Measurements from ENCODE around the gene COL9A2. TPM values are rescaled to one million over a fixed set of nuclear protein-coding genes. Genes with fewer than 3 reads are reported as not detected.

COL9A2 gene
- total and polyA plus RNA-seq, 7 donors, result 0.99 to 19.6 (median 1.6) TPM

DNA sequence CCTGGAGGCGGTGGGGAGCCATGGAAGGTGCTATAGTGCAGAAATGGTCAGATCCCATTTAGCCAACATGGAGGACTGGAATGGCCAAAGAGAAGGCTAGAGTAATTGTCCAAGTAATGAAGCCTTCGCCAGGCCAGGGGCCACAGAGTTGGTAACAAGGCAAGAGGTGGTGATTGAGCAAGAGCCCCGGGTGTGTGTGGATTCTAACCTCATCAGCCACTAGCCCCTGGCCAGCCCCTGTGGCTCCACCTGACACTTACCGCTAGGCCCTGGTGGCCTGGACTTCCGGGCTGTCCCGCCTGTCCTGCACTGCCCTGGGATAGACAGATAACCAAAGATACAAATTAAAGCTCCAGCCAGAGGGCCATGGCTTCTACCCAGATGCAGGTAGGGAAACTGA is 9.9 kb downstream of the COL9A2 start:
- H3K27me3 ChIP-seq, result peaks cover 0 to 15% (median 11%) of the 10 kb centered on the region in 3 donors
- no peak overlapping the region for H3K4me3 ChIP-seq
- H3K36me3 ChIP-seq, result no peaks in the 10 kb centered on the region
- H3K9me3 ChIP-seq, result no peaks in the 10 kb centered on the region
- no peaks in the 10 kb centered on the region for H3K4me1 ChIP-seq
- TF ChIP-seq EP300 (IDR thresholded peaks at IDR 0.05), result no peak
- no peak for TF ChIP-seq POLR2A (IDR thresholded peaks at IDR 0.05)
- TF ChIP-seq, protein P1, sequence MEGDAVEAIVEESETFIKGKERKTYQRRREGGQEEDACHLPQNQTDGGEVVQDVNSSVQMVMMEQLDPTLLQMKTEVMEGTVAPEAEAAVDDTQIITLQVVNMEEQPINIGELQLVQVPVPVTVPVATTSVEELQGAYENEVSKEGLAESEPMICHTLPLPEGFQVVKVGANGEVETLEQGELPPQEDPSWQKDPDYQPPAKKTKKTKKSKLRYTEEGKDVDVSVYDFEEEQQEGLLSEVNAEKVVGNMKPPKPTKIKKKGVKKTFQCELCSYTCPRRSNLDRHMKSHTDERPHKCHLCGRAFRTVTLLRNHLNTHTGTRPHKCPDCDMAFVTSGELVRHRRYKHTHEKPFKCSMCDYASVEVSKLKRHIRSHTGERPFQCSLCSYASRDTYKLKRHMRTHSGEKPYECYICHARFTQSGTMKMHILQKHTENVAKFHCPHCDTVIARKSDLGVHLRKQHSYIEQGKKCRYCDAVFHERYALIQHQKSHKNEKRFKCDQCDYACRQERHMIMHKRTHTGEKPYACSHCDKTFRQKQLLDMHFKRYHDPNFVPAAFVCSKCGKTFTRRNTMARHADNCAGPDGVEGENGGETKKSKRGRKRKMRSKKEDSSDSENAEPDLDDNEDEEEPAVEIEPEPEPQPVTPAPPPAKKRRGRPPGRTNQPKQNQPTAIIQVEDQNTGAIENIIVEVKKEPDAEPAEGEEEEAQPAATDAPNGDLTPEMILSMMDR (IDR thresholded peaks at IDR 0.05), result no peak
- no peak for TF ChIP-seq POLR2AphosphoS5 (IDR thresholded peaks at IDR 0.05)
- intact Hi-C loops (cut with DNase I), result no loop called here
- no peak overlapping the region for H3K27ac ChIP-seq
- 96 to 98% methylated on average over 6 of the region's 6 CpGs for WGBS, 2 donors
- no peak for DNase-seq

DNA sequence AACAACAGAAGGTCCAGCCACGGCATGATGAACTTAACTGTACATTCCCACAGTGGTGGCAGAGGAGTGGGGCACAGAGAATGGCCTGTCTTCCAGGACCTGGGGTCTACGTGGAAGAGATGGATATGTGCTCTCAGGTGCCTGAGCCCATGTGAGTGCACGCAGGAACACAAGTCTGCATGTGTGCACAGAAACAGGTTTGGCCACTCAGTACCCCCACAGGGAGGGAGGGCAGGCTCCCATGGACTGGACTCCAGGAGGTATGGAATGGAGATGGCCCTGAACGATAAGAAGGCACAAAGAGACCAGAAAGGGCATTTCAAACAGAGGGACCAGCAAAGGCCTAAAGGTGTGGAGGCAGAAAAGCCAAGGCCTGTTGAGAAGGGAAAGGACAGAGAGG is 10.8 kb downstream of the COL9A2 start:
- no peaks in the 10 kb centered on the region for H3K4me1 ChIP-seq
- no peak for DNase-seq
- H3K36me3 ChIP-seq, result no peaks in the 10 kb centered on the region
- H3K27me3 ChIP-seq, result peaks cover 0 to 15% (median 11%) of the 10 kb centered on the region in 3 donors
- TF ChIP-seq POLR2A (IDR thresholded peaks at IDR 0.05) (no peak), EP300 (IDR thresholded peaks at IDR 0.05) (no peak), POLR2AphosphoS5 (IDR thresholded peaks at IDR 0.05) (no peak)
- TF ChIP-seq, protein P1 (IDR thresholded peaks at IDR 0.05), result no peak
- no peak overlapping the region for H3K4me3 ChIP-seq
- intact Hi-C loops (cut with DNase I), result no loop called here
- no peaks in the 10 kb centered on the region for H3K9me3 ChIP-seq
- WGBS, 2 donors, result 90 to 93% methylated on average over 4 of the region's 4 CpGs
- no peak overlapping the region for H3K27ac ChIP-seq

DNA sequence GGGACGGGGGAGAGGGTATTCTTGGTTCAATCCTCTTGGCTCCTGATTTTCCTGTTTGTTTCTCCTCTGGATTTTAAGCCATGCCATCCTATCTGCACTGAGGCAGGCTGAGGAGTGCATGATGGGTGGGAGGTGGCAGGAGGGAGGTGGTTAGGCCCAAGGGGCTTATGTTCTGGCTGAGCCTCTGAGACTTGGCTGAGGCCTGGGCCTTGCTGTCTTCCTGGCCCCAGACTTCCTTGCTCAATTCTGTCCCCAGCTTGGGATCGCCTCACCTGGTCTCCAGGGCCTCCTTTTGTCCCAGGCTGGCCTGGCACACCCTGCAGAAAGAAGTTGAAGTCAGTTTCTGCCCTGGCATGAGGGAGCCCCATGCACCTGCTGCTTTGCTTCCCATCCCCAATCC is 11.2 kb downstream of the COL9A2 start:
- WGBS, 2 donors, result 88 to 92% methylated on average over 2 of the region's 2 CpGs
- intact Hi-C loops (cut with DNase I), result no loop called here
- Histone ChIP-seq H3K27me3 (peaks cover 0 to 15% (median 11%) of the 10 kb centered on the region in 3 donors), H3K36me3 (no peaks in the 10 kb centered on the region), H3K27ac (no peak overlapping the region), H3K4me1 (no peaks in the 10 kb centered on the region), H3K4me3 (no peak overlapping the region), H3K9me3 (no peaks in the 10 kb centered on the region)
- TF ChIP-seq POLR2AphosphoS5 (IDR thresholded peaks at IDR 0.05), result no peak
- no peak for TF ChIP-seq POLR2A (IDR thresholded peaks at IDR 0.05)
- TF ChIP-seq, protein P1 (IDR thresholded peaks at IDR 0.05), result no peak
- no peak for TF ChIP-seq EP300 (IDR thresholded peaks at IDR 0.05)
- no peak for DNase-seq

DNA sequence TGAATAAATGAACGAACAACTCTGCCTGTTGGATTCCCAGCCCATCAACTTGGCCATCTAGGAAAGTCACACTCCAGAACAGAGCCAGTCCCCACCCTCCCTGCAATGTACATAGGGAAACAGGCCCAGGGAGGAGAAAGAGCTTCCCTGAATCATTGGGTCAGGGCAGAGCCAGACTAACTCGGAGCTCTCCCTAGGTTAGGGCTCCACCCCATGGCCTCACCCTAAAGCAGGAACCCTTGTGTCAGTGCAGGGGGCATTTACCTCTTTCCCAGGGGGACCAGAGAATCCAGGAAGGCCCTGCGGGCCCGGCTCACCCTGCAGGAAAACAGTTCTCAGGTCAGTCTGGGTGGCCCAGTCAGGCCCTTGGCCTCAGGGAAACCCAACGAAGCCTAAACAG is 11.6 kb downstream of the COL9A2 start:
- Histone ChIP-seq H3K4me3 (no peak overlapping the region), H3K9me3 (no peaks in the 10 kb centered on the region), H3K27me3 (peaks cover 0 to 15% (median 11%) of the 10 kb centered on the region in 3 donors), H3K36me3 (no peaks in the 10 kb centered on the region), H3K27ac (no peak overlapping the region), H3K4me1 (no peaks in the 10 kb centered on the region)
- 76 to 87% methylated on average over 5 of the region's 5 CpGs for WGBS, 2 donors
- no peak for DNase-seq
- TF ChIP-seq POLR2A (IDR thresholded peaks at IDR 0.05) (no peak), POLR2AphosphoS5 (IDR thresholded peaks at IDR 0.05) (no peak), EP300 (IDR thresholded peaks at IDR 0.05) (no peak)
- TF ChIP-seq, protein P1 (IDR thresholded peaks at IDR 0.05), result no peak
- intact Hi-C loops (cut with DNase I), result no loop called here

DNA sequence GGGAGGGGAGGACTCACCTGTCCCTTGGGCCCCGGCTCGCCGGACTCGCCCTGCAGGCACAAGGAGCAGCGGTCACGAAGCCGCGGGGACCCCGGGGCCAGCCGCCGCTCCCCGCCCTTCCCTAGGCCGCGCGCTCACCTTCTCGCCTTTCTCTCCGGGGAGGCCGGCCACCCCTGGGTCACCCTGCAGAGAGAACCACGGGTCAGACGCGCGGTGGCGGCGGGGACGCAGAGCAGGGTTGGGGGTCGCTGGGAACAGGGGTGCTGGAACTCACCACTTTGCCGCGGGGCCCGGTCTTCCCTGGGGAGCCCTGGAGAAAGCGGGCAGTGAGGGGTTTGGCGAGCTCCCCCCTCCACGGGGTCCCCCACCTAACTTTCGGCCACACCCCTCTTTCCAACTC is 13.3 kb downstream of the COL9A2 start:
- Histone ChIP-seq H3K36me3 (no peaks in the 10 kb centered on the region), H3K4me1 (no peaks in the 10 kb centered on the region), H3K27ac (no peak overlapping the region), H3K4me3 (no peak overlapping the region), H3K9me3 (no peaks in the 10 kb centered on the region), H3K27me3 (peaks cover 0 to 15% (median 11%) of the 10 kb centered on the region in 3 donors)
- WGBS, 2 donors, result 81 to 90% methylated on average over 33 of the region's 33 CpGs
- no peak for DNase-seq
- no peak for TF ChIP-seq POLR2A (IDR thresholded peaks at IDR 0.05)
- TF ChIP-seq EP300 (IDR thresholded peaks at IDR 0.05), result no peak
- TF ChIP-seq, protein P1 (IDR thresholded peaks at IDR 0.05), result no peak
- no peak for TF ChIP-seq POLR2AphosphoS5 (IDR thresholded peaks at IDR 0.05)
- intact Hi-C loops (cut with DNase I), result no loop called here
